Measurements from ENCODE around the gene TADA3. TPM values are rescaled to one million over a fixed set of nuclear protein-coding genes. Genes with fewer than 3 reads are reported as not detected.

TADA3 gene
- polyA plus RNA-seq, 2 of the 4 experiments (the other 2 are of a cell fraction) = 42.6 to 50.3 TPM

DNA sequence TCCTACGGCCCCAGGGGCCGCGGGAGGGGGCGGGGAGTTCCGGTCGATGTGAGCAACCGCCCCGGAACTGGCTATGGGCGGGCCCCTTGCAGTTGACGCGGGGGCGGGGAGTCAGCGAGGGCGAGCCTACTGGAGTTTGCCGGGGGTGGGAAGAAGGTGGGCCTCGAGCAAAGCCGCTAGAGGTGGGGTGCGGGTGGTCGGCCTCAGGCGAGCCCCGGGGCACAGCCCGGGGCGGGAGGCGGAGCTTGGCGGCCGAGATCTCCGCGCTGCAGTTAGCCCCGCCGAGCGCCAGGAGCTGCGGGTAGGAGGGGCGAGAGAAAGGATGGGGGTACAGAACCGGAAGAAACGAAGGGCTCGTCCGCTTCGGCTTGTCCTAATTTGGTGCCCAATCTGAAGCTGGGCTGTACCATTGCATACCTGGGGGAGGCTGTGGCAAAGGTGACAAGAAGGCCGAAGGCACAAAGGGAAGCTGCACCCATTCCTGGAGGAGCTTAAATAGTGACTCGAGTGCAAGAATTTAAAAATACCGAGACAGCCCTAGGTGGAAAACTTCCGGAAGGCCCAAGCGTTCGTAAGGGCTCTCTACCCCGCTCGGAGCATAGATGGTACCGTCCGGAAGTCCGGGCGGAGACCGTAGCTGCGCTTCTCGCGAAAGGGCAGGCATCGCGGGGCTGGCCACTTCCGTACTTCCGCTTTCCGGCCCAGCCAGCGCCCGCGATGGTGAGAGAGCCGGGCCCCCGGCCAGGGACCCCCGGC lies at the start of gene TADA3, which contains the start of gene ARPC4 (continued):
- TF ChIP-seq, protein P1, sequence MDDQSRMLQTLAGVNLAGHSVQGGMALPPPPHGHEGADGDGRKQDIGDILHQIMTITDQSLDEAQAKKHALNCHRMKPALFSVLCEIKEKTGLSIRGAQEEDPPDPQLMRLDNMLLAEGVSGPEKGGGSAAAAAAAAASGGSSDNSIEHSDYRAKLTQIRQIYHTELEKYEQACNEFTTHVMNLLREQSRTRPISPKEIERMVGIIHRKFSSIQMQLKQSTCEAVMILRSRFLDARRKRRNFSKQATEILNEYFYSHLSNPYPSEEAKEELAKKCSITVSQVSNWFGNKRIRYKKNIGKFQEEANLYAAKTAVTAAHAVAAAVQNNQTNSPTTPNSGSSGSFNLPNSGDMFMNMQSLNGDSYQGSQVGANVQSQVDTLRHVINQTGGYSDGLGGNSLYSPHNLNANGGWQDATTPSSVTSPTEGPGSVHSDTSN (IDR thresholded peaks at IDR 0.05) = no peak
- no peak for TF ChIP-seq CEBPB (IDR thresholded peaks at IDR 0.05)
- no peak for TF ChIP-seq TP53 (CRISPR knock-in tag; IDR thresholded peaks at IDR 0.05)
- TF ChIP-seq RNF2 (IDR thresholded peaks at IDR 0.05; ENCODE audit: borderline replicate concordance, low read depth) = no peak
- TF ChIP-seq, protein P2, sequence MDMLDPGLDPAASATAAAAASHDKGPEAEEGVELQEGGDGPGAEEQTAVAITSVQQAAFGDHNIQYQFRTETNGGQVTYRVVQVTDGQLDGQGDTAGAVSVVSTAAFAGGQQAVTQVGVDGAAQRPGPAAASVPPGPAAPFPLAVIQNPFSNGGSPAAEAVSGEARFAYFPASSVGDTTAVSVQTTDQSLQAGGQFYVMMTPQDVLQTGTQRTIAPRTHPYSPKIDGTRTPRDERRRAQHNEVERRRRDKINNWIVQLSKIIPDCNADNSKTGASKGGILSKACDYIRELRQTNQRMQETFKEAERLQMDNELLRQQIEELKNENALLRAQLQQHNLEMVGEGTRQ (IDR thresholded peaks at IDR 0.05) = no peak
- TF ChIP-seq ZC3H11A (IDR thresholded peaks at IDR 0.05) = no peak
- peak in 1 of 2 experiments; percentile 25; a peak in 1 of 5 replicates for TF ChIP-seq EP300 (IDR thresholded peaks at IDR 0.05)
- TF ChIP-seq, protein P3, sequence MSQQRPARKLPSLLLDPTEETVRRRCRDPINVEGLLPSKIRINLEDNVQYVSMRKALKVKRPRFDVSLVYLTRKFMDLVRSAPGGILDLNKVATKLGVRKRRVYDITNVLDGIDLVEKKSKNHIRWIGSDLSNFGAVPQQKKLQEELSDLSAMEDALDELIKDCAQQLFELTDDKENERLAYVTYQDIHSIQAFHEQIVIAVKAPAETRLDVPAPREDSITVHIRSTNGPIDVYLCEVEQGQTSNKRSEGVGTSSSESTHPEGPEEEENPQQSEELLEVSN (IDR thresholded peaks at IDR 0.05; ENCODE audit: borderline replicate concordance, low read depth) = no peak; the same call in 1 of the 2 replicates
- TF ChIP-seq, protein P4, sequence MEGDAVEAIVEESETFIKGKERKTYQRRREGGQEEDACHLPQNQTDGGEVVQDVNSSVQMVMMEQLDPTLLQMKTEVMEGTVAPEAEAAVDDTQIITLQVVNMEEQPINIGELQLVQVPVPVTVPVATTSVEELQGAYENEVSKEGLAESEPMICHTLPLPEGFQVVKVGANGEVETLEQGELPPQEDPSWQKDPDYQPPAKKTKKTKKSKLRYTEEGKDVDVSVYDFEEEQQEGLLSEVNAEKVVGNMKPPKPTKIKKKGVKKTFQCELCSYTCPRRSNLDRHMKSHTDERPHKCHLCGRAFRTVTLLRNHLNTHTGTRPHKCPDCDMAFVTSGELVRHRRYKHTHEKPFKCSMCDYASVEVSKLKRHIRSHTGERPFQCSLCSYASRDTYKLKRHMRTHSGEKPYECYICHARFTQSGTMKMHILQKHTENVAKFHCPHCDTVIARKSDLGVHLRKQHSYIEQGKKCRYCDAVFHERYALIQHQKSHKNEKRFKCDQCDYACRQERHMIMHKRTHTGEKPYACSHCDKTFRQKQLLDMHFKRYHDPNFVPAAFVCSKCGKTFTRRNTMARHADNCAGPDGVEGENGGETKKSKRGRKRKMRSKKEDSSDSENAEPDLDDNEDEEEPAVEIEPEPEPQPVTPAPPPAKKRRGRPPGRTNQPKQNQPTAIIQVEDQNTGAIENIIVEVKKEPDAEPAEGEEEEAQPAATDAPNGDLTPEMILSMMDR (IDR thresholded peaks at IDR 0.05) = no peak
- TF ChIP-seq, protein P5, sequence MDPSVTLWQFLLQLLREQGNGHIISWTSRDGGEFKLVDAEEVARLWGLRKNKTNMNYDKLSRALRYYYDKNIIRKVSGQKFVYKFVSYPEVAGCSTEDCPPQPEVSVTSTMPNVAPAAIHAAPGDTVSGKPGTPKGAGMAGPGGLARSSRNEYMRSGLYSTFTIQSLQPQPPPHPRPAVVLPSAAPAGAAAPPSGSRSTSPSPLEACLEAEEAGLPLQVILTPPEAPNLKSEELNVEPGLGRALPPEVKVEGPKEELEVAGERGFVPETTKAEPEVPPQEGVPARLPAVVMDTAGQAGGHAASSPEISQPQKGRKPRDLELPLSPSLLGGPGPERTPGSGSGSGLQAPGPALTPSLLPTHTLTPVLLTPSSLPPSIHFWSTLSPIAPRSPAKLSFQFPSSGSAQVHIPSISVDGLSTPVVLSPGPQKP (IDR thresholded peaks at IDR 0.05; ENCODE audit: low read depth, low read length) = peak; percentile 71; the same call in 1 of the 2 replicates
- TF ChIP-seq FOSB (CRISPR knock-in tag; IDR thresholded peaks at IDR 0.05) = no peak
- TF ChIP-seq, protein P6, sequence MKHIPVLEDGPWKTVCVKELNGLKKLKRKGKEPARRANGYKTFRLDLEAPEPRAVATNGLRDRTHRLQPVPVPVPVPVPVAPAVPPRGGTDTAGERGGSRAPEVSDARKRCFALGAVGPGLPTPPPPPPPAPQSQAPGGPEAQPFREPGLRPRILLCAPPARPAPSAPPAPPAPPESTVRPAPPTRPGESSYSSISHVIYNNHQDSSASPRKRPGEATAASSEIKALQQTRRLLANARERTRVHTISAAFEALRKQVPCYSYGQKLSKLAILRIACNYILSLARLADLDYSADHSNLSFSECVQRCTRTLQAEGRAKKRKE (CRISPR knock-in tag; IDR thresholded peaks at IDR 0.05; ENCODE audit: low read depth) = no peak
- TF ChIP-seq POLR2A (IDR thresholded peaks at IDR 0.05; ENCODE audit: low read length) = peak; percentile 44
- TF ChIP-seq ESRRA (IDR thresholded peaks at IDR 0.05; ENCODE audit: borderline replicate concordance, low read length) = no peak
- TF ChIP-seq FOXS1 (CRISPR knock-in tag; IDR thresholded peaks at IDR 0.05) = no peak
- no peak for TF ChIP-seq ZFP36 (IDR thresholded peaks at IDR 0.05; ENCODE audit: borderline replicate concordance, partially characterized antibody)
- TF ChIP-seq ZNF302 (CRISPR knock-in tag; IDR thresholded peaks at IDR 0.05) = no peak
- TF ChIP-seq RFX5 (IDR thresholded peaks at IDR 0.05) = no peak
- peak; percentile 87; the same call in 1 of the 2 replicates for TF ChIP-seq GATA3 (IDR thresholded peaks at IDR 0.05; ENCODE audit: borderline replicate concordance)
- peak; percentile 92 for TF ChIP-seq CHD2 (IDR thresholded peaks at IDR 0.05; ENCODE audit: low read length, partially characterized antibody)
- TF ChIP-seq POLR2AphosphoS2 (conservative IDR thresholded peaks at IDR 0.05; ENCODE audit: low read length) = no peak
- no peak for TF ChIP-seq JUNB (IDR thresholded peaks at IDR 0.05)
